Measurements from ENCODE around the gene RSPO1.

Gene RSPO1

GRCh38 chr1:37562984-37563383 lies 71.7 kb downstream of the RSPO1 start:
- Histone ChIP-seq H3K9ac (ENCODE audit: low read length) (no peak overlapping the region), H3F3A (ENCODE audit: insufficient read depth, low read length) (no peaks in the 10 kb centered on the region), H3K79me2 (ENCODE audit: insufficient read depth, low read length) (no peaks in the 10 kb centered on the region), H3K4me2 (ENCODE audit: low read length) (no peak overlapping the region), H3K27me3 (ENCODE audit: insufficient read depth, low read length) (no peaks in the 10 kb centered on the region), H3K4me1 (ENCODE audit: insufficient read depth, low read length, severe bottlenecking) (no peaks in the 10 kb centered on the region), H3K9me2 (ENCODE audit: low read depth, low read length) (no peaks in the 10 kb centered on the region), H3K4me3 (ENCODE audit: low read depth, low read length, poor library complexity, severe bottlenecking) (no peak overlapping the region), H3K36me3 (ENCODE audit: insufficient read depth, low read length) (peaks cover 34% of the 10 kb centered on the region), H4K20me1 (ENCODE audit: insufficient read depth, low read length) (no peaks in the 10 kb centered on the region), H2AFZ (ENCODE audit: low read length) (no peak overlapping the region), H3K9me3 (ENCODE audit: low read length) (no peaks in the 10 kb centered on the region), H3K27ac (ENCODE audit: low read depth, low read length, poor library complexity, severe bottlenecking) (no peak overlapping the region)
- no peak for TF ChIP-seq CTCF (IDR thresholded peaks at IDR 0.05; ENCODE audit: low read length)
- TF ChIP-seq EZH2 (IDR thresholded peaks at IDR 0.05; ENCODE audit: borderline replicate concordance, low read length), result no peak

All from OCI-LY1 (cell line).